Umbilical cord (tissue), 2 donors: ENCODE data around the gene SLC26A4. TPM values are rescaled to one million over a fixed set of nuclear protein-coding genes. Genes with fewer than 3 reads are reported as not detected.

ENCODE experiments used
- DNase-seq: peaks from one replicate; pipeline ENCODE4 v3.0.0-alpha.2; 2015; ENCODE audit warnings: low spot score
- total RNA-seq: library from RNA; depleted of rRNA; stranded (reverse); fragments of >200 nt; gene quantifications from one replicate; pipeline ENCODE4 v1.2.3, GENCODE V29; 2014; ENCODE audit warnings: low replicate concordance; ENCODE audit not compliant: insufficient read depth

Gene SLC26A4
- total RNA-seq, 1 donor from 2014 or later = 0.24 TPM

- peak; percentile 26 for DNase-seq
These were observed 962 bp upstream of the SLC26A4 start for GRCh38 chr7:107659666-107660065.

GRCh38 chr7:107661081-107661864, 645 bp downstream of the SLC26A4 start:
- peak; percentile 28 for DNase-seq

- no peak for DNase-seq
These were observed 1.3 kb downstream of the SLC26A4 start for GRCh38 chr7:107661865-107662379.

- DNase-seq = no peak
These were observed 2.6 kb downstream of the SLC26A4 start for GRCh38 chr7:107663196-107663595.

- DNase-seq = no peak
These were observed 6.2 kb downstream of the SLC26A4 start for GRCh38 chr7:107666790-107667189.

- DNase-seq = no peak
These were observed 6.7 kb downstream of the SLC26A4 start for GRCh38 chr7:107667341-107667740.

- DNase-seq = no peak
These were observed 7.7 kb downstream of the SLC26A4 start for GRCh38 chr7:107668296-107668695.

GRCh38 chr7:107672183-107672582, 11.6 kb downstream of the SLC26A4 start:
- DNase-seq = no peak

GRCh38 chr7:107676249-107676648, 15.6 kb downstream of the SLC26A4 start:
- no peak for DNase-seq

GRCh38 chr7:107678110-107678753, 17.6 kb downstream of the SLC26A4 start:
- no peak for DNase-seq

- DNase-seq = no peak
These were observed 19.9 kb downstream of the SLC26A4 start for GRCh38 chr7:107680478-107680877.

GRCh38 chr7:107682886-107683285, 22.3 kb downstream of the SLC26A4 start:
- DNase-seq = no peak

GRCh38 chr7:107684287-107684686, 23.7 kb downstream of the SLC26A4 start:
- no peak for DNase-seq

GRCh38 chr7:107684947-107685463, 24.4 kb downstream of the SLC26A4 start:
- no peak for DNase-seq

GRCh38 chr7:107686816-107687387, 26.3 kb downstream of the SLC26A4 start:
- DNase-seq = no peak

- no peak for DNase-seq
These were observed 27.0 kb downstream of the SLC26A4 start for GRCh38 chr7:107687656-107688055.

GRCh38 chr7:107689553-107689952, 28.9 kb downstream of the SLC26A4 start:
- DNase-seq = no peak

- DNase-seq = no peak
These were observed 29.5 kb downstream of the SLC26A4 start for GRCh38 chr7:107690084-107690483.

GRCh38 chr7:107690611-107691010, 30.0 kb downstream of the SLC26A4 start:
- peak; percentile 2 for DNase-seq

GRCh38 chr7:107691716-107692115, 31.1 kb downstream of the SLC26A4 start:
- DNase-seq = no peak

- no peak for DNase-seq
These were observed 31.9 kb downstream of the SLC26A4 start for GRCh38 chr7:107692501-107692900.

GRCh38 chr7:107693396-107693795, 32.8 kb downstream of the SLC26A4 start:
- no peak for DNase-seq
